Activated CD8-positive, alpha-beta memory T cell treated with anti-CD3 and anti-CD28 coated beads, Interleukin-2, amount 10 ng/mL, durations not matched to agents 7 days and 5 days (primary cell): ENCODE results near the gene NOXRED1. TPM values are rescaled to one million over a fixed set of nuclear protein-coding genes. Genes with fewer than 3 reads are reported as not detected.
"Not testable (repeated sequence)": the region's sequence is repeated elsewhere in the genome, so short reads cannot be mapped to it uniquely, and the experiment has no call there.

ENCODE experiments used
- ATAC-seq: fragments of 150-1000 bp; cut with Tn5 transposase; one replicate; pipeline ENCODE4 v1.10.0; 2021; ENCODE audit warnings: moderate library complexity
- CTCF ChIA-PET: fragments of 350-600 bp; sonication (Branson Sonifier 250); formaldehyde crosslinking; loops from one replicate; lab custom pipeline; 2021; ENCODE audit warnings: antibody characterized with exemption; lab: Charles Lee
- DNase-seq: peaks from one replicate; pipeline ENCODE4 v3.0.0-alpha.2; 2020
- H3K27ac Mint-ChIP-seq: one replicate; pipeline ENCODE4 v1.8.0; 2021; ENCODE audit warnings: mild to moderate bottlenecking, mixed read lengths
- H3K27me3 Mint-ChIP-seq: one replicate; pipeline ENCODE4 v1.8.0; 2021; ENCODE audit warnings: mixed read lengths
- H3K36me3 Mint-ChIP-seq: one replicate; pipeline ENCODE4 v1.8.0; 2021; ENCODE audit warnings: mild to moderate bottlenecking, mixed read lengths
- H3K4me1 Mint-ChIP-seq: one replicate; pipeline ENCODE4 v1.8.0; 2021; ENCODE audit warnings: mixed read lengths
- H3K4me3 Mint-ChIP-seq: one replicate; pipeline ENCODE4 v1.8.0; 2021; ENCODE audit warnings: mild to moderate bottlenecking, moderate library complexity, mixed read lengths
- H3K9me3 Mint-ChIP-seq: one replicate; pipeline ENCODE4 v1.8.0; 2022; ENCODE audit warnings: low read depth, mixed read lengths
- total RNA-seq, 2 experiments: library from RNA; stranded (reverse); gene quantifications; one replicate each; pipeline ENCODE4 v1.2.3, GENCODE V29; 2021

The NOXRED1 gene
- total RNA-seq, 2 experiments from 2014 or later: 0.45 to 0.53 TPM

DNA sequence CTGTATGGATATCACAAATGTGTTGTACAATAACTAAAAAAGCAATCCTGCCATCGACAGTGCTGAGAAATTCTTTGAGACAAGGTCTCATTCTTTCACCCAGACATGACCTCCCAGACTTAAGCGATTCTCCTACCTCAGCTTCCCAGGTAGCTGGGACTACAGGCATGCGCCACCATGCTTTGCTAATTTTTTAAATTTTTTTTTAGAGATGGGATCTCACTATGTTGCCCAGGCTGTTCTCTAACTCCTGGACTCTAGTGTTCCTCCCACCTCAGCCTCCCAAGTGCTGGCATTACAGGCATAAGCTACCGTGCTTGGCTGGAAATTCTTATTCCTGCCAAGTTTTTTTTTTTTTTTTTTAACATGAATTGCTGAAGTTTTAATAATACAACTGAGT lies 16.5 kb upstream of the NOXRED1 start:
- Mint-ChIP-seq H3K27me3 (no peaks in the 10 kb centered on the region), H3K27ac (no peak overlapping the region), H3K4me3 (no peak overlapping the region), H3K9me3 (no peaks in the 10 kb centered on the region), H3K4me1 (no peaks in the 10 kb centered on the region), H3K36me3 (peaks cover 23% of the 10 kb centered on the region)
- CTCF ChIA-PET: no interaction called here
- no peak for ATAC-seq
- no peak for DNase-seq

DNA sequence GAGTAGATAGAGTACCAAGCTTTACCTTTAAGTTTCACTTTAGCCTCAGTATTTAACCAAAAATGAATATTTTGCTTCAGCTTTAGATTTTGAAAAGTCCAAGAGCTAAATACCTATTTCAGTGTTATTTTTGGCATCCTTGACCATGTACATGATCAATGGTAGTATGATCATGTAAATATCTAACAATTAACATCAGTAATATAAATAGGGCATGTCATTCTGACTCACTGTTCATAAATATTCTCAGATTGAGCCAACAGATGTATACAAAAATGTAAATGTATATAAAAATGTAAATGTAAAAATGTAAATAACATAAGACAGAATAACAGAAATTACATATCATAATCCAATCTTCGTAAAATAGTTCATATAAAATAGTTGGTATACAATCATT lies 15.3 kb upstream of the NOXRED1 start:
- ATAC-seq (no peak), DNase-seq (no peak)
- Mint-ChIP-seq H3K9me3 (no peaks in the 10 kb centered on the region), H3K4me3 (no peak overlapping the region), H3K27me3 (no peaks in the 10 kb centered on the region), H3K27ac (no peak overlapping the region), H3K4me1 (no peaks in the 10 kb centered on the region), H3K36me3 (peaks cover 28% of the 10 kb centered on the region)
- CTCF ChIA-PET: interaction anchor here (0.6 to 1.4 kb wide), 2 partner anchors 11 to 62 kb away, joined by 3 to 4 read pairs; no protein-coding TSS in a partner anchor

DNA sequence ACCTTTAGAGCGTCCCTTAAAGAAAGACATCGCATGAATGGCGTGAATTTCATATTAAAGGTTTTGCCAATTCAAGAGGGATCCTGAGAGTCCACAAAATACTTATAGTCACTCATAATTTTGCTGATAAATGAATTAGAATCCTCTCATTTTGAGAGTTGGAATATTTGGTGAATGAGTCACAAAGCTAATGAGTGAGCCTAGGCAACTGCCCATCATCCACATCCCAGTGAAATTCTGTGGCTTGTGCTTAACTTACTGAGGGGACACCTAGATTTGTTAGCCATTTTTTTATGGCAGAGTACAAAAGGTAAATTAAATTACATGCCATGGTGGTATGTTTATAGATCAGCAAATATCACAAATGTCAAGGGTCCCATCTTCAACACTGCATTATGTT lies 12.7 kb upstream of the NOXRED1 start:
- Mint-ChIP-seq H3K36me3 (peaks cover 25% of the 10 kb centered on the region), H3K4me1 (no peaks in the 10 kb centered on the region), H3K27me3 (no peaks in the 10 kb centered on the region), H3K9me3 (no peaks in the 10 kb centered on the region), H3K27ac (no peak overlapping the region), H3K4me3 (no peak overlapping the region)
- CTCF ChIA-PET: no interaction called here
- ATAC-seq: no peak
- no peak for DNase-seq

DNA sequence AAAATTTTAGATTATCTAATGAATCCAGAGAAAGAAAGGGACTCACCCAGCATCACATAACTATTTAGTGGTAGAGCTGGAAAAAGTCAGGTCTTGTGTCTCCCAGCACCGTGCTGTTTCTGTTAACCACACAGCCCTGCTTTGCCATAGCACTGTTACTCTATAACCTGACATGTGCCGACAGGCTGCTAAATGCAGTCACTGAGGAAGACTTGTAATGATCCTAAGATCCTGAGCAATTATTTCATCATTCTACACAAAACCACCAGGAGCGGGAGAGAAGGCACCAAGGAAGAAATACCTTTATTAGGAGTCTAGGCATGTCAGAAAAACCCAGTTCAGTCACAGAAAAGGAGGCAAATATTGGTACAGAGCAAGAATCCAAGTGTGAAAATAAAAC lies 3.1 kb upstream of the NOXRED1 start:
- ATAC-seq (no peak), DNase-seq (no peak)
- no peak overlapping the region for H3K27ac Mint-ChIP-seq
- H3K9me3 Mint-ChIP-seq: no peaks in the 10 kb centered on the region
- H3K27me3 Mint-ChIP-seq: no peaks in the 10 kb centered on the region
- H3K36me3 Mint-ChIP-seq: peaks cover 68% of the 10 kb centered on the region
- no peaks in the 10 kb centered on the region for H3K4me1 Mint-ChIP-seq
- no peak overlapping the region for H3K4me3 Mint-ChIP-seq
- CTCF ChIA-PET: no interaction called here

DNA sequence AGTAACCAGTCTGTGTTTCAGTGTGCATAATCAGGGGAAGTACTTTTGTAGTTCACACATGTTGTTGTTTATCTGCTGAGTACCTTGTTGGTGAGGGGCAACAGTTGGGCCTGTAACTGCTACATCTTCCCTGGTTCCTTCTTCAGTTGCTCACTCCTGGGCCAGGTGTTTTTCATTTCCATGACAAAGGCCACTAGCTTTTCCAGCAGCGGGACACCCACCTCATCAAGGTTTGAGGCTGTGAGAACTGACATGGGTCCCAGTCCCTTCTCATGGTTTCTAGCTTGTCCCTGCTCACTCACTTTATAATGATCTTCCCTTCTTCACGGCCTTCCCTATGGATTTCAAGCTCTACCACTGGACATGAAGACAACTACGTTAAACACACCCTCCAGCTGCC lies 1.5 kb upstream of the NOXRED1 start:
- CTCF ChIA-PET: no interaction called here
- ATAC-seq: no peak
- Mint-ChIP-seq H3K4me1 (no peaks in the 10 kb centered on the region), H3K27ac (no peak overlapping the region), H3K36me3 (peaks cover 68% of the 10 kb centered on the region), H3K4me3 (no peak overlapping the region), H3K27me3 (no peaks in the 10 kb centered on the region), H3K9me3 (peaks cover 3% of the 10 kb centered on the region)
- no peak for DNase-seq

DNA sequence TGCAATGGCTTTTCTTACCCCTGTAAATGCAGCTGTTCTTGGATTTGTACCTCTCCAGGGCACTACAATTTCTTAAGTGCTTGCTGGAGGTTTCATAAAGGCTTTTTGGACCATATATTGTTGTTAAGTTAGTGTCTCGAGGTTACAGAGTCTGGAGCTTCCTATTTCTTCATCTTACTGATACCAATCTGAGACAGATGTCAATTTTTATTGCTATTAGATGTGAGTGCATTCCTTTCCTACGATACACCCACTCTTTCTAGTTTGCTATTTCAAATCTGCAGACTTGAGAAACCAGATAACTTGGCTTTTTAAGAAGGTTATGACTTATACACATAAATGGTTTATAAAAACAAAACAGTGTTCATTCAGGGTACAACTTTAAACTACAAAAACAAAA lies 2.1 kb downstream of the NOXRED1 start:
- H3K4me3 Mint-ChIP-seq: no peak overlapping the region
- peaks cover 43% of the 10 kb centered on the region for H3K36me3 Mint-ChIP-seq

DNA sequence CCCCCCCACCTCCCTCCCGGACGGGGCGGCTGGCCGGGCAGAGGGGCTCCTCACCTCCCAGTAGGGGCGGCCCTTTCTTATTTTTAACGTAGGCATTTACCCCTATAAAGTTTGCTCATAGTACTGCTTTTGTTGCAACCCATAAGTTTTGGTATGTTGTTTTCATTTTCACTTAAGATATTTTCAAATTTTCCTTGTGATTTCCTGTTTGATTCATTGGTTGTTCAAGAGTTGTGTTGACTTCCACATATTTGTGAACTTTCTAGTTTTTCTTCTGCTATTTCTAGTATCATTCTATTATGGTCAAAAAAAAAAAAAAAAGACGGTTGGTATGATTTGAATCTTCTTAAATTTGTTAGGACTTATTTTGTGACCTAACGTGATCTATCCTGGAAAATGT lies 6.5 kb downstream of the NOXRED1 start:
- H3K4me3 Mint-ChIP-seq: no peak overlapping the region
- H3K9me3 Mint-ChIP-seq: peaks cover 6% of the 10 kb centered on the region
- DNase-seq (no peak), ATAC-seq (no peak)
- no peaks in the 10 kb centered on the region for H3K4me1 Mint-ChIP-seq
- H3K27ac Mint-ChIP-seq: no peak overlapping the region
- H3K36me3 Mint-ChIP-seq: peaks cover 19% of the 10 kb centered on the region
- no peaks in the 10 kb centered on the region for H3K27me3 Mint-ChIP-seq
- CTCF ChIA-PET: no interaction called here

More for the DNA sequence above, 2.1 kb downstream of the NOXRED1 start:
- Mint-ChIP-seq H3K27ac (no peak overlapping the region), H3K9me3 (peaks cover 6% of the 10 kb centered on the region), H3K27me3 (no peaks in the 10 kb centered on the region), H3K4me1 (no peaks in the 10 kb centered on the region)
- CTCF ChIA-PET: no interaction called here
- no peak for DNase-seq
- no peak for ATAC-seq

DNA sequence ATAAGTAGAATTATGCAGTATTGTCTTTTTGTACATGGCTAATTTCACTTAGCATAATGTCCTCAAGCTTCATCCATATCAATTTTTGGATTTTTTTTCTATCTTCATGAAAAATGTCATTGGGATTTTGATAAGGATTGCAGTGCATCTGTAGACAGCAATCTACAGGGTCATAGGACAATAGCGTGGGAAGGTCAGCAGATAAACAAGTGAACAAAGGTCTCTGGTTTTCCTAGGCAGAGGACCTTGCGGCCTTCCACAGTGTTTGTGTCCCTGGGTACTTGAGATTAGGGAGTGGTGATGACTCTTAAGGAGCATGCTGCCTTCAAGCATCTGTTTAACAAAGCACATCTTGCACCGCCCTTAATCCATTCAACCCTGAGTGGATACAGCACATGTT lies 7.2 kb downstream of the NOXRED1 start:
- CTCF ChIA-PET, H3K9me3 Mint-ChIP-seq, H3K27me3 Mint-ChIP-seq, DNase-seq, H3K4me3 Mint-ChIP-seq, ATAC-seq, H3K27ac Mint-ChIP-seq, H3K4me1 Mint-ChIP-seq: not testable (repeated sequence)
- peaks cover 12% of the 10 kb centered on the region for H3K36me3 Mint-ChIP-seq

DNA sequence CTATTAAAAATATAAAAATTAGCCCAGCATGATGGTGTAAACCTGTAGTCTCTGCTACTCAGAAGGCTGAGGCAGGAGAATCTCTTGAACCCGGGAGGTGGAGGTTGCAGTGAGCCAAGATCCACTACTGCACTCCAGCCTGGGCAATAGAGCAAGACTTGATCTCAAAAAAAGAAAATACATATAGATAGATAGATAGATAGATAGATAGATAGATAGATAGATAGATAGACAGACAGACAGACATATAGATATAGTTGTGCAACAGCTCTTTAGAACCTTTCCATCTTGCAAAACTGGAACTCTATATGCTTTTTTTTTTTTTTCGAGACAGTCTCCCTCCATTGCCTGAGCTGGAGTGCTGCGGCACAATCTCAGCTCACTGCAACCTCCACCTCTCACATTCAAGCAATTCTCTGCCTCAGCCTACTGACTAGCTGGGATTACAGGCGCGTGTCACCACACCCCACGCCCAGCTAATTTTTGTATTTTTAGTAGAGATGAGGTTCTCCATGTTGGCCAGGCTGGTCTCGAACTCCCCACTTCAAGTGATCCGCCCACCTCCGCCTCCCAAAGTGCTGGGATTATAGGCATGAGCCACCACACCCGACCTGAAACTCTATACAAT lies 7.8 kb downstream of the NOXRED1 start:
- not testable (repeated sequence) for H3K27me3 Mint-ChIP-seq, DNase-seq, H3K27ac Mint-ChIP-seq, H3K9me3 Mint-ChIP-seq, H3K4me1 Mint-ChIP-seq, H3K4me3 Mint-ChIP-seq, ATAC-seq, H3K36me3 Mint-ChIP-seq
- CTCF ChIA-PET: interaction anchor here (1.3 kb wide), 1 partner anchor 45 kb away, joined by 3 read pairs; no protein-coding TSS in a partner anchor

DNA sequence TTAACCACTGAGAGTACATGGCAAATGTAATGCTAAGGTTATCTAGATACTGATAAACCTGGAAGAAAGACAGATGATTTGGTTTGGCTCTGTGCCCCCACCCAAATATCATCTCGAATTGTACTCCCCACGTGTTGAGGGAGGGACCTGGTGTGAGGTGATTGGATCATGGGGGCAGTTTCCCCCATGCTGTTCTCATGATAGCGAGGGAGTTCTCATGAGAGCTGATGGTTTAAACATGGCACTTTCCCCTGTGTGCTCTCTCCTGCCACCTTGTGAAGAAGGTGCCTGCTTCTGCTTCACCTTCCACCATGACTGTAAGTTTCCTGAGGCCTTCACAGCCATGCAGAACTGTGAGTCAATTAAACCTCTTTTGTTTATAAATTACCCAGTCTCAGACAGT lies 14.2 kb downstream of the NOXRED1 start:
- Mint-ChIP-seq H3K4me3 (no peak overlapping the region), H3K9me3 (no peaks in the 10 kb centered on the region), H3K27ac (no peak overlapping the region), H3K4me1 (peaks cover 16% of the 10 kb centered on the region), H3K27me3 (no peaks in the 10 kb centered on the region), H3K36me3 (no peaks in the 10 kb centered on the region)
- DNase-seq (no peak), ATAC-seq (no peak)
- CTCF ChIA-PET: no interaction called here

DNA sequence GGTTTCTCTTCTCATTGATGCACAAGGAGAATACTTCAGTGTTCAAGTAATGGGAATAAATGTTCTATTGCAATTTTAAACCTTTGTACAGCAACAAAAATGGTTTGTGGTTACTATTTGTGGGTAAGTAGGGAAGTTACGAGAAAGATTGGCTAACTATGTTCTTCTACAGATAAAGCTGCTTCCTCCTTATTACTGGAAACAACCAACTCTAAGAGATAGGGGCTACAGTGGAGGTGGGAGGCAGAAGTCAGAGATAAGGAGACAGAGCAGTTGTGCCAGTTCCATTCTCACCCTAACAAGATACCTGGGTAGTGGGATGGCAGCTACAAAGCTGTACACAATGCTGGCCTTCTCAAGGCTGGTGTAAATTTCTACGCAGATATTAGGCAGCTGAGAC lies 16.2 kb downstream of the NOXRED1 start:
- H3K9me3 Mint-ChIP-seq: no peaks in the 10 kb centered on the region
- H3K27me3 Mint-ChIP-seq: no peaks in the 10 kb centered on the region
- DNase-seq (no peak), ATAC-seq (no peak)
- no peak overlapping the region for H3K27ac Mint-ChIP-seq
- no peaks in the 10 kb centered on the region for H3K36me3 Mint-ChIP-seq
- CTCF ChIA-PET: interaction anchor here (1.0 kb wide), 1 partner anchor 13 kb away, joined by 4 read pairs; no protein-coding TSS in a partner anchor
- peaks cover 16% of the 10 kb centered on the region for H3K4me1 Mint-ChIP-seq
- no peak overlapping the region for H3K4me3 Mint-ChIP-seq

DNA sequence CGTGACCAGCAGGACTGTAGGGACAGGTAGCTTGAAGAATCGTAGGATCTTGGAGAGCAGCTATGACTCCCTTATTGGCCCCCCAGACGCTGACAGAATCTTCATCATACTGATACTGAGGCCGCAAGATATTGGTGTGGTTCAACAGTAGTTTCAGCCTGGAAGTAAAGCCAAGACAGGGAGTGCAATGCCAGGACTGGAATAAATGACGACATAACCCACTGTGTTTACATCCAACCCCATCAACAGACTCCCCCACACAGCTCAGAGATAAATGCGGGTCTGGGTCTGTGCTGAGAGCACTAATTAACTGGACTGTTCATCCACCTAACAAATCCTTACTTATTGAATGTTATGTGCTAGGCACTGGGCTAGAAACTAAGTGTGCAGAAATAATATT lies 16.6 kb downstream of the NOXRED1 start:
- no peaks in the 10 kb centered on the region for H3K36me3 Mint-ChIP-seq
- H3K27ac Mint-ChIP-seq: no peak overlapping the region
- ATAC-seq: peak; percentile 9

DNA sequence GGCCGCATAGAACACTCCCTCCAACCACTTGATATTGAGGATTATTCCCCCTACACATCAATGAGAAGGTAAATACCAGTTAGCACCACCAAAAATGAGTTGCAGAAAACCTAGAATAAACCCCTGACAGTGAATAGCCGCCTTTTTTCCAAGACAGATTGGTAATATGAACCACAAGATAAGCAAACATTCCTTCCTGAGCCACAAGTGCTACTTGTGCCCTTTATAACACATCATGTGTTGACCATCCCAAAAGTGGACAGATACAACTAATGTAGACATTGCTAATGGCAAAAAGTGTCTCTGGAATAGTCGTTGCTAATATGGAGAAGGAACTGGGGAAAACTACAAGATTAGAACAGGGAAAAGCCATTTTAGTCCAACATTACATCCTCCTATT lies 17.2 kb downstream of the NOXRED1 start:
- ATAC-seq: no peak
- Mint-ChIP-seq H3K36me3 (no peaks in the 10 kb centered on the region), H3K27me3 (no peaks in the 10 kb centered on the region), H3K4me1 (peaks cover 16% of the 10 kb centered on the region), H3K27ac (no peak overlapping the region), H3K9me3 (no peaks in the 10 kb centered on the region), H3K4me3 (no peak overlapping the region)
- CTCF ChIA-PET: interaction anchor here (0.6 to 1.0 kb wide), 2 partner anchors 14 to 21 kb away, joined by 3 to 4 read pairs; no protein-coding TSS in a partner anchor
- DNase-seq: no peak

More for the DNA sequence above, 16.6 kb downstream of the NOXRED1 start:
- Mint-ChIP-seq H3K4me3 (no peak overlapping the region), H3K27me3 (no peaks in the 10 kb centered on the region), H3K9me3 (no peaks in the 10 kb centered on the region), H3K4me1 (peaks cover 16% of the 10 kb centered on the region)
- CTCF ChIA-PET: interaction anchor here (0.6 to 1.0 kb wide), 2 partner anchors 13 to 21 kb away, joined by 3 to 4 read pairs; no protein-coding TSS in a partner anchor
- no peak for DNase-seq

DNA sequence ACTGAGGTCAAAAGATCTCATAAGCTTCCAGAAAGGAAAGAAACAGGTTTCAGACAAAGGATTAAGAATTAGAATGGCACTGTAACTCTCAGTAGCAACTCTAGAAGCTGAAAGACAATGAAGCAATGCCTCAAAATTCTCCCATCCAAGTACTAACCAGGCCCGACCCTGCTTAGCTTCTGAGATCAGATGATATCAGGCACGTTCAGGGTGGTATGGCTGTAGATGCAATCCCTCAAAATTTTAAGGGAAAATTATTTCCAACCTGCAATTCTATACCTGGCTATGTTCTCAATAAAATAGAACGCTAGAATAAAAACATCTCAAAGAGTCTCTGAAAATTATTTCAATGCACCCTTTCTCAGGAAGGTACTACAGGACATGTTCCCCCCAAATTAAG lies 19.6 kb downstream of the NOXRED1 start:
- Mint-ChIP-seq H3K36me3 (no peaks in the 10 kb centered on the region), H3K4me1 (peaks cover 16% of the 10 kb centered on the region), H3K27ac (no peak overlapping the region), H3K27me3 (no peaks in the 10 kb centered on the region), H3K9me3 (no peaks in the 10 kb centered on the region), H3K4me3 (no peak overlapping the region)
- CTCF ChIA-PET: no interaction called here
- ATAC-seq (no peak), DNase-seq (no peak)
